Measurements from ENCODE around the gene SFSWAP. TPM values are rescaled to one million over a fixed set of nuclear protein-coding genes. Genes with fewer than 3 reads are reported as not detected.

SFSWAP gene
- total RNA-seq, 1 experiment from 2014 or later, result 32.6 TPM

GRCh38 chr12:131747276-131748177, 36.6 kb downstream of the SFSWAP start:
- Histone ChIP-seq H3K9me3 (replicated peaks) (no peaks in the 10 kb centered on the region; the same call in 1 of the 2 replicates), H3K27ac (no peak overlapping the region), H3K36me3 (peaks cover 57% of the 10 kb centered on the region), H3K4me3 (no peak overlapping the region), H3K4me1 (no peaks in the 10 kb centered on the region), H3K27me3 (no peaks in the 10 kb centered on the region)
- no peak for DNase-seq

- Histone ChIP-seq H3K27me3 (no peaks in the 10 kb centered on the region), H3K36me3 (peaks cover 42% of the 10 kb centered on the region), H3K27ac (no peak overlapping the region), H3K9me3 (replicated peaks) (no peaks in the 10 kb centered on the region), H3K4me1 (no peaks in the 10 kb centered on the region), H3K4me3 (no peak overlapping the region)
- DNase-seq, result no peak
Measured at GRCh38 chr12:131749618-131750315, 38.9 kb downstream of the SFSWAP start.

DNA sequence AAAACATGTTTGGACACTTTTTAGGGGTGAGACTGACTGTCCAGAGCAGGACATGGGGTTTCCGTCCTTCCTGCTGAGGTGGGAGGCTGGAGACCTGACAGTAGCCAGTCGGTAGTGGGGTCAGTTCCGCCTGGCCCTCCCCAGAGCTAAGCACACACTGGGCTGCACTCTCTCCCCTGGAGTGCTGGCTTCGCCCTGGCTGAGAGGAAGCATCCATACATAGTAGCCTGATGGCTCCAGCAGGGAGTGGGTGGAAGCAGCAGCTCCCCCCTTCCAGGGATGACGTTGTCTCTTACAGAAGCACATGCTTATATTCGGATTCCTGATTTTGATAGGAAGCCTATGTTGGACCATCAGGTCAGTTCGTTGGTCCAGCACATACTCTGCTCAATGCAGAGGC, 40.4 kb downstream of the SFSWAP start:
- no peaks in the 10 kb centered on the region for H3K27me3 ChIP-seq
- H3K4me3 ChIP-seq, result no peak overlapping the region
- DNase-seq, result no peak
- peaks cover 48% of the 10 kb centered on the region for H3K36me3 ChIP-seq
- no peaks in the 10 kb centered on the region for H3K9me3 ChIP-seq (replicated peaks)
- no peak overlapping the region for H3K27ac ChIP-seq
- no peaks in the 10 kb centered on the region for H3K4me1 ChIP-seq

DNA sequence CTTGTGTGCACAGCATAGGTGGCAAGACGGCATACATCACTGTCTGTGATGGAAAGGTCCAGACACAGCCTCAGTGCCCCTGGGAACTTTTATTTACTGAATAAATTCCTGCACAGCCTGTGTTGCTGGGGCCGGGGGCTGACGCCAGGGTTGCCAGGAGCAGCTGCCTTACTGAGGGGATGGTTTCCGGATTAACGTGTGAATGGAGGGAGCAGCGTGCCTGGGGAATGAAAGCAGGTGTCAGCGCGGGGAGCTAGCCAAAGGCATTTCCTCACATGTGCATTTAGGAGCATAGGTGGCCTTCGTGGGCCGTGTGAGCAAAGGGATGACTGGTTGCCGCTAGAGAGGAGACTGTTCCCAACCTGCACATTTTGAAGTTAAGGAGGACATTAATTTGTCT, 41.6 kb downstream of the SFSWAP start:
- H3K36me3 ChIP-seq, result peaks cover 51% of the 10 kb centered on the region
- no peak overlapping the region for H3K4me3 ChIP-seq
- no peak for DNase-seq
- no peaks in the 10 kb centered on the region for H3K27me3 ChIP-seq
- H3K27ac ChIP-seq, result no peak overlapping the region
- H3K4me1 ChIP-seq, result no peaks in the 10 kb centered on the region
- no peaks in the 10 kb centered on the region for H3K9me3 ChIP-seq (replicated peaks)

DNA sequence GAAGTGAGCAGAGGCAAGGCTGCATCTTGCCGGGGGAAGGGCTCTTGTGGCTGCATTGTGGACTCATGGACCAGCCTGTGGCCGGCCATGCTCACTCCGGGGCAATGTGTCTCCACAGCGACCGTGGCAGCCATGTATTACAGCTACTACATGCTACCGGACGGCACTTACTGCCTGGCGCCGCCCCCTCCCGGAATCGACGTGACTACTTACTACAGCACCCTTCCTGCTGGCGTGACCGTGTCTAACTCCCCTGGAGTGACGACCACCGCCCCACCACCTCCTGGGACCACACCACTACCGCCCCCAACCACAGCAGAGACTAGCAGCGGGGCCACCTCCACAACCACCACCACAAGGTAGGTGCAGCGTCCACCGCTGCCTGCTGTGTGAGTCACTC, 42.1 kb downstream of the SFSWAP start:
- no peaks in the 10 kb centered on the region for H3K27me3 ChIP-seq
- no peaks in the 10 kb centered on the region for H3K4me1 ChIP-seq
- no peak overlapping the region for H3K27ac ChIP-seq
- no peak overlapping the region for H3K4me3 ChIP-seq
- DNase-seq, result no peak
- no peaks in the 10 kb centered on the region for H3K9me3 ChIP-seq (replicated peaks)
- peaks cover 54% of the 10 kb centered on the region for H3K36me3 ChIP-seq

DNA sequence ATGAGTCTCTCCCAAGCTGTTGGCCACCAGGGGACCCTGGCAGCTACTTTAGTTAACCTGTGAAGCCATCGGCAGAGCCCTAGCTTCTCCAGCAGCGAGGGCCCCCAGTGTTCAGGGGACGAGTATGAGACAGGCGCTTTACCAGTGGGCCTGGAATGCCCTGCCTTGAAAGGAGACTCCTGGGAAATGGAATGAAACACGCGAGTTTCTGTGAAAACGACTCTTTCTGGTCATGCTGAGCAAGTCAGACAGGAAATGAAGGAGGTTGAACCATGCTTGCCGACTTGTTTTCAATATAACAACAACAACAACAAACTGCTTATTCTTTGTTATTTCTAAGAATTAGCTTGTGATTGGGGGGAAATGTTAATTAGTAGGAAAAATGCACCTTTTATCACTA, 42.9 kb downstream of the SFSWAP start:
- Histone ChIP-seq H3K4me1 (no peaks in the 10 kb centered on the region), H3K9me3 (replicated peaks) (no peaks in the 10 kb centered on the region), H3K4me3 (no peak overlapping the region), H3K27ac (no peak overlapping the region), H3K36me3 (peaks cover 55% of the 10 kb centered on the region), H3K27me3 (no peaks in the 10 kb centered on the region)
- DNase-seq, result no peak

DNA sequence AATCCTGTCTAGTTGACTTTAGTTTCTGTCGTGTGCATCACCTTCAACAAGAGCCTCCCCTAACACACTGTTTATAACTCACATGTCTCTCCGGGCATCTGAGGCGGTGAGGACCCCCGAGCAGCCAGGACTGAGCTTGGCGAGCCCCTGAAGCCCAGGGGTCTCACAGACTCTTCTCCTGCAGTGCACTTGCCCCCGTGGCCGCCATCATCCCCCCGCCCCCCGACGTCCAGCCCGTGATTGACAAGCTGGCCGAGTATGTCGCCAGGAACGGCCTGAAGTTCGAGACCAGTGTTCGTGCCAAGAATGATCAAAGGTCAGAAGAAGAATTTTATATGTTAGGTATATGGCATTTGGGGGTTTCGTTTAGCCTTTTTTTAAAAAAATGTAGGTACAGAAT, 43.3 kb downstream of the SFSWAP start:
- H3K4me3 ChIP-seq, result no peak overlapping the region
- DNase-seq, result no peak
- H3K4me1 ChIP-seq, result no peaks in the 10 kb centered on the region
- peaks cover 57% of the 10 kb centered on the region for H3K36me3 ChIP-seq
- no peak overlapping the region for H3K27ac ChIP-seq
- no peaks in the 10 kb centered on the region for H3K27me3 ChIP-seq
- H3K9me3 ChIP-seq (replicated peaks), result no peaks in the 10 kb centered on the region

- H3K27ac ChIP-seq, result no peak overlapping the region
- H3K9me3 ChIP-seq (replicated peaks), result no peaks in the 10 kb centered on the region
- peaks cover 62% of the 10 kb centered on the region for H3K36me3 ChIP-seq
- DNase-seq, result peak; percentile 31 to 41
- H3K4me1 ChIP-seq, result no peaks in the 10 kb centered on the region
- H3K27me3 ChIP-seq, result no peaks in the 10 kb centered on the region
- no peak overlapping the region for H3K4me3 ChIP-seq
Measured at GRCh38 chr12:131755305-131756113, 44.6 kb downstream of the SFSWAP start.

DNA sequence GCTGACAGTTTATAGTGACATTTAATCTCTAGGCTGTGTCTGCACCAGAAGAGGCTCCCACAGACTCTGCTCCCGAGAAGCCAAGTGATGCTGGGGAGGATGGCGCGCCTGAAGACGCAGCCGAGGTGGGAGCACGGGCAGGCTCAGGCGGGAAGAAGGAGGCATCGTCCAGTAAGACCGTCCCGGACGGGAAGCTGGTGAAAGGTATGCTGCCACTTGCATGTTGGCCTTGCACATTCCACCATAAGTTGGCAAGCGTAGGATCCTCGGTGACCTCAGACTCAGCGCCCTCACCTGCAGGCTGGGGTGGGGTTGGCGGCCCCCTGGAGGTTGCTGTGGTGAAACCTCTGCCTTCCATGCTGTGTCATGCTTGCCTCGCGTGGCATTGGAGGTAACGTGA, 45.6 kb downstream of the SFSWAP start:
- H3K36me3 ChIP-seq, result peaks cover 60% of the 10 kb centered on the region
- no peaks in the 10 kb centered on the region for H3K9me3 ChIP-seq (replicated peaks)
- no peaks in the 10 kb centered on the region for H3K4me1 ChIP-seq
- no peak overlapping the region for H3K4me3 ChIP-seq
- H3K27me3 ChIP-seq, result no peaks in the 10 kb centered on the region
- no peak for DNase-seq
- no peak overlapping the region for H3K27ac ChIP-seq

GRCh38 chr12:131757111-131757510, 46.2 kb downstream of the SFSWAP start:
- Histone ChIP-seq H3K9me3 (replicated peaks) (no peaks in the 10 kb centered on the region), H3K36me3 (peaks cover 53% of the 10 kb centered on the region), H3K27ac (no peak overlapping the region), H3K27me3 (no peaks in the 10 kb centered on the region), H3K4me3 (no peak overlapping the region), H3K4me1 (no peaks in the 10 kb centered on the region)
- no peak for DNase-seq

DNA sequence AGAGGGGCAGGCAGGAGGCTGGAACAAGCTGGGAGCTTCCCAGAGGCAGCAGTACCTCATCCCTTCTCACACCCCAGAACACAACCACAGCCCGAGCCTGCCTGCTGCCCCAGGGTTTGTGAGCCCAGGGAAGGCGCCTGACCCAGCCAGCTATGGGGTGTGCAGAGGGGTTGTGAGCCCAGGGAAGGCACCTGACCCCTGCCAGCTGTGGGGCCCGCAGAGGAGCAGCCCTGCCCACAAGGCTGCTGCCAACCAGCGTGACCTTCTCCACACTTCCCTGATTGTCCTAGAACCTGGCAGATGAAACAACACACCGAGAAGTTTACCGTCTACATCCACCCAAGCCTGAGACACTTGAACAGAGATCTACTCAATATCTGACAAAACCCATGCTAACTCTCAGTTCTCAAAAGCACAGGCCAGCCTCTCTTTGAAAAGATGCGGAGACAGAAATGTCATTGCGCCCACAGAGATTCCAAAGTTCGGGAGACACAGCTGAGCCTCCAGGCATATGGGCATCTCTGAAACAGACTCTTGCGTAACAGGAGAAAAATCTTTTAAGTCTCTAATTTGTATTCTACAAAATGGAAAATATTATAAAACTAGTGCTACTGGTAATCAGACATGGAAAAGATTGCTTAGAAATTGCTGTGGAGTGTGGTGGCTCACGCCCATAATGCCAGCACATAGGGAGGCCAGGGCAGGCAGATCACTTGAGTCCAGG, 47.3 kb downstream of the SFSWAP start:
- H3K27me3 ChIP-seq, result no peaks in the 10 kb centered on the region
- no peak for DNase-seq
- H3K4me1 ChIP-seq, result no peaks in the 10 kb centered on the region
- no peaks in the 10 kb centered on the region for H3K9me3 ChIP-seq (replicated peaks)
- H3K4me3 ChIP-seq, result no peak overlapping the region
- H3K27ac ChIP-seq, result no peak overlapping the region
- peaks cover 51% of the 10 kb centered on the region for H3K36me3 ChIP-seq

- H3K4me3 ChIP-seq, result no peak overlapping the region
- H3K27ac ChIP-seq, result no peak overlapping the region
- H3K9me3 ChIP-seq (replicated peaks), result no peaks in the 10 kb centered on the region
- no peaks in the 10 kb centered on the region for H3K4me1 ChIP-seq
- H3K27me3 ChIP-seq, result no peaks in the 10 kb centered on the region
- DNase-seq, result no peak
- peaks cover 52% of the 10 kb centered on the region for H3K36me3 ChIP-seq
Measured at GRCh38 chr12:131759176-131759575, 48.3 kb downstream of the SFSWAP start.

DNA sequence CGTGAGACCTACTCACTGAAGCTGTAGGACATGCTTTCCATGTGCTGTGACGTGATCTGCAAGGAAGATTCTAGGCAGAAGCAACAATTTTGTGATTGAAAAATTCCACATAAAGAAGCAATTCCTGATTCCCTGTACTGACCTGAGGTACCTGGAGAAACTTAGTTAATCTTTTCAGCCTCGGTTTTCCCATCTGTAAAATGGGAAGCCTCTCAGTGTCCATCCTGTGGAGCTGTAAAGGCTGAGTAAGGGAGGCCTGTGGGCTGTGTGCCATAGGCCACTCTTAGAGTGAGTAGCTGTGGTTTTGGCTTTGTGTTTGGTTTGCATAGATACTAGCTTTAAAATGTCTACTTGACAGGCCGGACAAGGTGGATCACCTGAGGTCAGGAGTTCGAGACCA, 50.7 kb downstream of the SFSWAP start:
- Histone ChIP-seq H3K4me3 (no peak overlapping the region), H3K9me3 (replicated peaks) (no peaks in the 10 kb centered on the region), H3K36me3 (peaks cover 46% of the 10 kb centered on the region), H3K4me1 (no peaks in the 10 kb centered on the region), H3K27me3 (no peaks in the 10 kb centered on the region), H3K27ac (no peak overlapping the region)
- DNase-seq, result no peak

DNA sequence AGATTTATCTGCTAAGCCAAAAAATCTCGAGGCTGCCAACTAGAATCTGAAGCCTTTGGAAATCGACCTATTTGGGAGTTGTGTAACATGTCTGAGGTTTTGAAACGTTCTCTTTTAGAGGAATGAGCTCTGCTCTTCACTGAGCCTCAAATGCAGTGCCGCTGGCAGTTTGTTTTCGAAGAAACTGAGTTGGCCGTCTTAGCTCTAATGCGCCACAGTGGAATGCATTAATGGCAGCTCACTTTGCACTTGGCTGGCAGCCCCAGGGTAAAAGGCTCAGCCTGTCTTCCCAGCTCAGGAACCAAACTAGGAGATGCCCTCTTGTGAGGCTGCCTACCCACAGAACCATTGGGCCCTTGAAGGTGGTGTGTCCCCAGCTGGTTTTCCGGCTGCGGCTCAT, 53.8 kb downstream of the SFSWAP start:
- H3K4me3 ChIP-seq, result no peak overlapping the region
- no peaks in the 10 kb centered on the region for H3K4me1 ChIP-seq
- H3K9me3 ChIP-seq (replicated peaks), result no peaks in the 10 kb centered on the region
- H3K27me3 ChIP-seq, result no peaks in the 10 kb centered on the region
- H3K27ac ChIP-seq, result no peak overlapping the region
- DNase-seq, result no peak
- peaks cover 47% of the 10 kb centered on the region for H3K36me3 ChIP-seq

All from SJCRH30 (cell line).